ENCODE data around the gene PSPN.
A peak's percentile ranks its signal among the peaks of the same experiment; 100 is the strongest.

Gene PSPN

GRCh38 chr19:6381030-6381750 lies 5.5 kb upstream of the PSPN start:
- H3K27ac ChIP-seq (ENCODE audit: low read depth, low read length, severe bottlenecking) = no peak overlapping the region

GRCh38 chr19:6379744-6380143 lies 4.0 kb upstream of the PSPN start:
- H3K9me3 ChIP-seq (ENCODE audit: control insufficient read depth, low read length) = peaks cover 8% of the 10 kb centered on the region
- 96 to 100% methylated on average over 3 of the region's 3 CpGs for WGBS, 2 experiments (ENCODE audit: insufficient coverage in 2 of 2)
- H3K27ac ChIP-seq (ENCODE audit: low read depth, low read length, severe bottlenecking) = no peak overlapping the region
- H3K4me1 ChIP-seq (ENCODE audit: control insufficient read depth, insufficient read depth, low read length, poor library complexity, severe bottlenecking) = peaks cover 2% of the 10 kb centered on the region
- H3K4me3 ChIP-seq (ENCODE audit: extremely low read depth, insufficient read depth, low read length, poor library complexity, severe bottlenecking) = no peak overlapping the region
- H3K36me3 ChIP-seq (ENCODE audit: control insufficient read depth, insufficient read depth, low read length) = peaks cover 72% of the 10 kb centered on the region

More at GRCh38 chr19:6381030-6381750, 5.5 kb upstream of the PSPN start:
- no peak overlapping the region for H3K4me3 ChIP-seq (ENCODE audit: extremely low read depth, insufficient read depth, low read length, poor library complexity, severe bottlenecking)
- H3K4me1 ChIP-seq (ENCODE audit: control insufficient read depth, insufficient read depth, low read length, poor library complexity, severe bottlenecking) = no peaks in the 10 kb centered on the region
- H3K9me3 ChIP-seq (ENCODE audit: control insufficient read depth, low read length) = peaks cover 8% of the 10 kb centered on the region
- H3K36me3 ChIP-seq (ENCODE audit: control insufficient read depth, insufficient read depth, low read length) = peaks cover 74% of the 10 kb centered on the region
- 96 to 98% methylated on average over 29 to 36 of the region's 40 CpGs for WGBS, 2 experiments (ENCODE audit: insufficient coverage in 2 of 2)

DNA sequence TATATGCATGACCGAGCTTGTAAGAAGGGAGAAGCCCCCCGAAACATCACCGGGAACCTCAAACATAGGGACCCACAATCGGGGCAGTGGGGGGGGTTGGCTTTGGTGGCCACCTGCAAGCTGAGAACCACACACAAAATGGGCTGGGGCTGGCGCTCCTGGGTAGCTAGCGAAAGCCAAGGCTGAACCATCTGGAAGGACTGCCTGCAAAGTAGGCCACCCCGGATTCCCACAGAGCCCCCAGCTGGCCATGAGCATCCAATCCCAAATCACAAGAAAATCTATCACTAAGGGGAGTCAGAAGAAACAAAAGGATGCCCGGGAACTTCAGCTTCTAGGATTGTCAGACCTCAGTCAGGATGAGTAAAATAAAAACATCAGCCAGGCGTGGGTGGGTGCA lies 2.8 kb upstream of the PSPN start:
- Histone ChIP-seq H3K9me3 (ENCODE audit: control insufficient read depth, low read length) (peaks cover 8% of the 10 kb centered on the region), H3K27ac (ENCODE audit: low read depth, low read length, severe bottlenecking) (peak overlapping the region; percentile 25), H3K4me1 (ENCODE audit: control insufficient read depth, insufficient read depth, low read length, poor library complexity, severe bottlenecking) (peaks cover 5% of the 10 kb centered on the region), H3K36me3 (ENCODE audit: control insufficient read depth, insufficient read depth, low read length) (peaks cover 66% of the 10 kb centered on the region), H3K4me3 (ENCODE audit: extremely low read depth, insufficient read depth, low read length, poor library complexity, severe bottlenecking) (no peak overlapping the region)
- 90 to 93% methylated on average over 6 to 9 of the region's 9 CpGs for WGBS, 2 experiments (ENCODE audit: insufficient coverage in 2 of 2)

GRCh38 chr19:6378041-6378440 lies 2.3 kb upstream of the PSPN start:
- H3K9me3 ChIP-seq (ENCODE audit: control insufficient read depth, low read length) = peaks cover 8% of the 10 kb centered on the region
- WGBS, 2 experiments (ENCODE audit: insufficient coverage in 2 of 2) = 70 to 74% methylated on average over 5 of the region's 6 CpGs
- peak overlapping the region; percentile 25 for H3K27ac ChIP-seq (ENCODE audit: low read depth, low read length, severe bottlenecking)
- peaks cover 61% of the 10 kb centered on the region for H3K36me3 ChIP-seq (ENCODE audit: control insufficient read depth, insufficient read depth, low read length)
- H3K4me3 ChIP-seq (ENCODE audit: extremely low read depth, insufficient read depth, low read length, poor library complexity, severe bottlenecking) = no peak overlapping the region
- H3K4me1 ChIP-seq (ENCODE audit: control insufficient read depth, insufficient read depth, low read length, poor library complexity, severe bottlenecking) = peaks cover 5% of the 10 kb centered on the region

DNA sequence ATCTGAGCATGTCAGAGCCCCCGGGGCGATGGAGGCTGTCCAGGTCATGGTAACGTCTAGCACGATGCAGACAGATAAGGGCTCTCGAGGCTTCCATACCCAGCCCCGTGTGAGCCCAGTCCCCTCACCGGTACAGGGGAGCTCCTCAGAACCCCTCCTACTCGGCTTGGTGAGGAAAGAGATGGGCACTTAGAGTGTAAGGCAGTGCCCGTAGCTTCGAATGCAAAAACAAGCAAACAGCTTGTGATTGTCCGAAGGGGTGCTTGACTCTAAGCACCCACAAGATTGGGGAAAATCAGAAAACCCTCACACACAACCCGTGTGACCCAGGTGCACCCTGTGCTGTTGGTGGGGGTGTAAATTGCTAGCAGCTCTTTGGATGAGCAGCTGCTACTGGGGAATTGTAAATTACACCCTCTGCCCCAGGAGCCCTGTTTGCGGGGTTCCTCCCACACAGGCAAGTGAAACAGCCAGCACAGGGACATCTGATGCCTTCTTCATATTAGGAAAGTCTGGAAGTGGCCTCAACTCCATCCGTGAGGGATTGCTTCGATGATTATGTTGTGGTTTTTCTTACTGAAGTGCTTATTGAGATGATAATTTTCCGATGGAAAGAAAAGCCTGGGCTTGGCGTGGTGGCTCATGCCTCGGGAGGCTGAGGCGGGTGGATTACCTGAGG lies 918 bp upstream of the PSPN start:
- Histone ChIP-seq H3K9me3 (ENCODE audit: control insufficient read depth, low read length) (peaks cover 8% of the 10 kb centered on the region), H3K27ac (ENCODE audit: low read depth, low read length, severe bottlenecking) (no peak overlapping the region), H3K36me3 (ENCODE audit: control insufficient read depth, insufficient read depth, low read length) (peaks cover 49% of the 10 kb centered on the region), H3K4me3 (ENCODE audit: extremely low read depth, insufficient read depth, low read length, poor library complexity, severe bottlenecking) (no peak overlapping the region), H3K4me1 (ENCODE audit: control insufficient read depth, insufficient read depth, low read length, poor library complexity, severe bottlenecking) (peaks cover 5% of the 10 kb centered on the region)
- 87 to 94% methylated on average over 14 to 18 of the region's 19 CpGs for WGBS, 2 experiments (ENCODE audit: insufficient coverage in 2 of 2)

DNA sequence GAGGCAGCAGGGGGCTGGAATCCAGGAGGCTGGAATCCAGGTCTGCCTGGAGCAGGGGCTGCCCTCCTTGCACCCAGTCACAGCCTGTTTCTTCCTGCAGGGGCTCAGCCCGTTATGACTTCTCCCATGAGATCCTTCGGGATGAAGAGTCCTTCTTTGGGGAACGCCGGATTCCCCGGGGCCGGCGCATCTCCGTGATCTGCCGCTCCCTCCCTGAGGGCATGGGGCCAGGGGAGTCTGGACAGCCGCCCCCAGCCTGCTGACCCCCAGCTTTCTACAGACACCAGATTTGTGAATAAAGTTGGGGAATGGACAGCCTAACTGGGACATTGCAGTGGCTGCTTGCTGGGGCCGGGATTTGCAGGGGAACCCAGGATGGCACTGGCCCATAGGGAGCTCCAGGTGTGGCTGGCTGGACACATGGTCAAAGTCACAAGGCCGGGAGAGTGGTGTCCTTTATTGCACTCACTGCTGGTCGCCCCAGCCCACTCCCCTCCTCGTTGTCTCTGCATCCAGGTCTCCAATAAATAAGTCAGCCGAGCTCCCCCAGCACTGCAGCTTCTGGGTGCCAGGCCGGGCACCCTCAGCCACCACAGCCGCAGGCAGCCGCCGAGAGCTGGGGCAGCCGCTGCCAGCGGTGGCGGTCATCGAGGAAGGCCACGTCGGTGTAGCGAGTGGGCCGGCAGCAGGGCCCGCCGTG lies 872 bp downstream of the PSPN start:
- Histone ChIP-seq H3K4me1 (ENCODE audit: control insufficient read depth, insufficient read depth, low read length, poor library complexity, severe bottlenecking) (peaks cover 5% of the 10 kb centered on the region), H3K9me3 (ENCODE audit: control insufficient read depth, low read length) (no peaks in the 10 kb centered on the region), H3K27ac (ENCODE audit: low read depth, low read length, severe bottlenecking) (no peak overlapping the region), H3K36me3 (ENCODE audit: control insufficient read depth, insufficient read depth, low read length) (peaks cover 31% of the 10 kb centered on the region), H3K4me3 (ENCODE audit: extremely low read depth, insufficient read depth, low read length, poor library complexity, severe bottlenecking) (no peak overlapping the region)
- WGBS, 2 experiments (ENCODE audit: insufficient coverage in 2 of 2) = 91 to 95% methylated on average over 22 to 28 of the region's 29 CpGs

GRCh38 chr19:6374161-6374709 lies 1.5 kb downstream of the PSPN start:
- Histone ChIP-seq H3K4me1 (ENCODE audit: control insufficient read depth, insufficient read depth, low read length, poor library complexity, severe bottlenecking) (peaks cover 5% of the 10 kb centered on the region), H3K4me3 (ENCODE audit: extremely low read depth, insufficient read depth, low read length, poor library complexity, severe bottlenecking) (peak overlapping the region; percentile 46), H3K27ac (ENCODE audit: low read depth, low read length, severe bottlenecking) (peak overlapping the region; percentile 64), H3K9me3 (ENCODE audit: control insufficient read depth, low read length) (no peaks in the 10 kb centered on the region), H3K36me3 (ENCODE audit: control insufficient read depth, insufficient read depth, low read length) (peaks cover 29% of the 10 kb centered on the region)
- WGBS, 2 experiments (ENCODE audit: insufficient coverage in 2 of 2) = 94 to 97% methylated on average over 23 to 24 of the region's 29 CpGs

GRCh38 chr19:6373813-6374108 lies 2.0 kb downstream of the PSPN start:
- Histone ChIP-seq H3K9me3 (ENCODE audit: control insufficient read depth, low read length) (no peaks in the 10 kb centered on the region), H3K4me1 (ENCODE audit: control insufficient read depth, insufficient read depth, low read length, poor library complexity, severe bottlenecking) (peaks cover 5% of the 10 kb centered on the region), H3K4me3 (ENCODE audit: extremely low read depth, insufficient read depth, low read length, poor library complexity, severe bottlenecking) (peak overlapping the region; percentile 46), H3K27ac (ENCODE audit: low read depth, low read length, severe bottlenecking) (peak overlapping the region; percentile 64), H3K36me3 (ENCODE audit: control insufficient read depth, insufficient read depth, low read length) (peaks cover 30% of the 10 kb centered on the region)
- 20 to 25% methylated on average over 4 of the region's 5 CpGs for WGBS, 2 experiments (ENCODE audit: insufficient coverage in 2 of 2)

DNA sequence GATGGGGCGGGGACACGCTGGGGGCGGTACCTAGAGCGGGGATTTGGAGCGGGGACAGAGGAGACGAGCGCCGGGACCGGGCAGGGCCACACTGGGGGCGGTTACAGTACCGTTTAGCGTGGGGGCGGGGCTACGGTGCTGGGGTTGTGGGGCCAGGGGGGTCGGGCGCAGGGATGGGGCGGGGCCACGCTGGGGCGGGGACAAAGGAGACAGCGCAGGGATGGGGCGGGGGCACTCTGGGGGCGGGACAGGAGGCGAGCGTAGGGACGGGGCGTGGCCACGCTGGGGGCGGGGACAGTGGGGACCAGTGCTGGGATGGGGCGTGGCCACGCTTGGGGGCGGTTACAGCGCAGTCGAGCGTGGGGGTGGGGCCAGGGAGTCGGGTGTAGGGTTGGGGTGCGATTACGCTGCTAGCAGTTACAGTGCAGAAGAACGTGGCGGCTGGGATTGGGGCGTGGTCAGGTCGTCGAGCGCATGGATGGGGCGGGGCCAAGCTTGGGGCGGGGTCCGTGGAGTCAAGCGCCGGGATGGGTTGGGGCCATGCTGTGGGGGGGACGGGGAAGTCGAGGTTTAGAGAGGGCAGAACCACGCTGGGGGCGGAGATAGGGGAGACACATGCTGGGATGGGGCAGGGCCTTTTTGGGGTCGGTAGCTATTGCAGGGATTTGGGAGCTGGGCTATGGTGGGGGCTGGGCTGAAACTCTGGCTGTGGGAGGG lies 2.5 kb downstream of the PSPN start:
- Histone ChIP-seq H3K4me3 (ENCODE audit: extremely low read depth, insufficient read depth, low read length, poor library complexity, severe bottlenecking) (peak overlapping the region; percentile 88), H3K9me3 (ENCODE audit: control insufficient read depth, low read length) (no peaks in the 10 kb centered on the region), H3K36me3 (ENCODE audit: control insufficient read depth, insufficient read depth, low read length) (peaks cover 32% of the 10 kb centered on the region), H3K4me1 (ENCODE audit: control insufficient read depth, insufficient read depth, low read length, poor library complexity, severe bottlenecking) (peaks cover 5% of the 10 kb centered on the region), H3K27ac (ENCODE audit: low read depth, low read length, severe bottlenecking) (peak overlapping the region; percentile 99)
- 2% methylated on average over 13 to 25 of the region's 53 CpGs for WGBS, 2 experiments (ENCODE audit: insufficient coverage in 2 of 2)

DNA sequence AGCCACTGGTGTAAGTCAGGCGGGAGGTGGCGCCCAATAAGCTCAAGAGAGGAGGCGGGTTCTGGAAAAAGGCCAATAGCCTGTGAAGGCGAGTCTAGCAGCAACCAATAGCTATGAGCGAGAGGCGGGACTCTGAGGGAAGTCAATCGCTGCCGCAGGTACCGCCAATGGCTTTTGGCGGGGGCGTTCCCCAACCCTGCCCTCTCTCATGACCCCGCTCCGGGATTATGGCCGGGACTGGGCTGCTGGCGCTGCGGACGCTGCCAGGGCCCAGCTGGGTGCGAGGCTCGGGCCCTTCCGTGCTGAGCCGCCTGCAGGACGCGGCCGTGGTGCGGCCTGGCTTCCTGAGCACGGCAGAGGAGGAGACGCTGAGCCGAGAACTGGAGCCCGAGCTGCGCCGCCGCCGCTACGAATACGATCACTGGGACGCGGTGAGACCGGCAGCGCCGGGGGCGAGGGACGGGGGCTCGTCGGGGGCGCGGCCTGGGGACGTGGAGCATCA lies 3.1 kb downstream of the PSPN start, which contains the start of gene ALKBH7:
Gene ALKBH7 (plus strand): TSS at position 201 of the 502 bp plus-strand sequence. CDS start 27 bp downstream, at position 228.
- H3K4me1 ChIP-seq (ENCODE audit: control insufficient read depth, insufficient read depth, low read length, poor library complexity, severe bottlenecking) = peaks cover 5% of the 10 kb centered on the region
- H3K27ac ChIP-seq (ENCODE audit: low read depth, low read length, severe bottlenecking) = peak within 1 kb of the TSS; percentile 99
- no peaks in the 10 kb centered on the region for H3K9me3 ChIP-seq (ENCODE audit: control insufficient read depth, low read length)
- 0% methylated on average over 29 to 45 of the region's 47 CpGs for WGBS, 2 experiments (ENCODE audit: insufficient coverage in 2 of 2)
- peaks cover 38% of the 10 kb centered on the region for H3K36me3 ChIP-seq (ENCODE audit: control insufficient read depth, insufficient read depth, low read length)
- H3K4me3 ChIP-seq (ENCODE audit: extremely low read depth, insufficient read depth, low read length, poor library complexity, severe bottlenecking) = peak within 1 kb of the TSS; percentile 88
